GM12878 (cell line): ENCODE results near the gene DUT. TPM values are rescaled to one million over a fixed set of nuclear protein-coding genes. Genes with fewer than 3 reads are reported as not detected.

Experiments used
- ATAC-seq: fragments of 200-7000 bp; cut with Tn5 transposase; 3 replicates; pipeline ENCODE4 v1.9.1; 2020; ENCODE audit warnings: mild to moderate bottlenecking, moderate library complexity
- BruUV-seq: library from RNA; stranded (reverse); fragments of 400-500 nt; replicated peaks from 2 replicates; lab custom pipeline; 2021; lab: Mats Ljungman, UMichigan
- CTCF ChIA-PET: fragments of 300-600 bp; sonication (Branson Sonifier 250); formaldehyde crosslinking; extraction: SDS; loops from one replicate; lab custom pipeline; 2021; ENCODE audit warnings: inconsistent platforms; lab: Yijun Ruan, JAX
- POLR2A ChIA-PET: fragments of 350-600 bp; formaldehyde crosslinking; extraction: SDS; loops from one replicate; lab custom pipeline; 2021; ENCODE audit warnings: inconsistent platforms; lab: Charles Lee
- RAD21 ChIA-PET: fragments of 300-600 bp; sonication (Branson Sonifier 250); formaldehyde crosslinking; loops from one replicate; lab custom pipeline; 2023; ENCODE audit warnings: antibody characterized with exemption; ENCODE audit not compliant: unreplicated experiment; lab: Charles Lee
- SMC1A ChIA-PET: fragments of 300-600 bp; sonication (Branson Sonifier 250); formaldehyde crosslinking; loops from one replicate; lab custom pipeline; 2023; ENCODE audit not compliant: unreplicated experiment, uncharacterized antibody; lab: Charles Lee
- DNase-seq: peaks from one replicate; pipeline ENCODE4 v3.0.0-alpha.2; 2011; ENCODE audit warnings: low read depth, low spot score
- FAIRE-seq: peaks from 3 replicates; lab custom pipeline; 2011; peaks lifted over from hg19 to GRCh38; lab: Jason Lieb, UNC
- H2AFZ ChIP-seq: 2 replicates; pipeline ENCODE4 v1.6.0; 2011; ENCODE audit warnings: low read depth, low read length, control low read depth; ENCODE audit not compliant: control insufficient read depth
- H3K27ac ChIP-seq: 2 replicates; pipeline ENCODE4 v1.5.1; 2011; ENCODE audit warnings: control low read depth; ENCODE audit not compliant: control insufficient read depth, insufficient read depth
- H3K27me3 ChIP-seq, 2 experiments: replicated peaks in 1 of 2; 2 replicates each; pipeline versions ENCODE4 v1.6.0 to v1.6.1; 2011; ENCODE audit warnings: low read length in 1 of 2; ENCODE audit not compliant: control insufficient read depth in 2 of 2, insufficient read depth in 2 of 2
- H3K36me3 ChIP-seq, 2 experiments: 2 replicates each; pipeline ENCODE4 v1.5.1; 2011; ENCODE audit warnings: low read length in 1 of 2; ENCODE audit not compliant: control insufficient read depth in 2 of 2, insufficient read depth in 2 of 2
- H3K4me1 ChIP-seq: 2 replicates; pipeline ENCODE4 v1.6.1; 2011; ENCODE audit warnings: mild to moderate bottlenecking, low read length, moderate library complexity, mixed read lengths; ENCODE audit not compliant: control insufficient read depth, insufficient read depth
- H3K4me2 ChIP-seq: 2 replicates; pipeline ENCODE4 v1.6.0; 2011; ENCODE audit warnings: control low read depth; ENCODE audit not compliant: control insufficient read depth, insufficient read depth
- H3K4me3 ChIP-seq: fragments of 200-600 bp; sonication (generic); 2 replicates; pipeline ENCODE4 v1.5.1; 2016
- H3K79me2 ChIP-seq: 2 replicates; pipeline ENCODE4 v1.6.0; 2011; ENCODE audit warnings: low read length; ENCODE audit not compliant: control insufficient read depth, insufficient read depth
- H3K9ac ChIP-seq: 2 replicates; pipeline ENCODE4 v1.8.0; 2011; ENCODE audit warnings: low read length, control low read depth, mixed read lengths; ENCODE audit not compliant: control insufficient read depth, insufficient read depth
- H3K9me3 ChIP-seq: replicated peaks from 3 replicates; pipeline ENCODE4 v1.5.1; 2011; ENCODE audit warnings: mild to moderate bottlenecking, low read length; ENCODE audit not compliant: control insufficient read depth, insufficient read depth
- H4K20me1 ChIP-seq: 2 replicates; pipeline ENCODE4 v1.6.0; 2011; ENCODE audit not compliant: control insufficient read depth, insufficient read depth
- ATF2 ChIP-seq: IDR thresholded peaks from 2 replicates; pipeline ENCODE4 v1.6.1; 2012; ENCODE audit warnings: low read length, inconsistent platforms
- CHD4 ChIP-seq: fragments of 200-600 bp; sonication (generic); IDR thresholded peaks from 2 replicates; pipeline ENCODE4 v1.6.1; 2016; ENCODE audit warnings: mild to moderate bottlenecking
- ESRRA ChIP-seq: IDR thresholded peaks from 2 replicates; pipeline ENCODE4 v1.6.1; 2012; ENCODE audit warnings: mild to moderate bottlenecking, low read length, improper control_type of control experiment
- FOXK2 ChIP-seq: fragments of 450-650 bp; IDR thresholded peaks from 2 replicates; pipeline ENCODE4 v1.6.1; 2017; ENCODE audit warnings: mild to moderate bottlenecking, moderate library complexity
- NKRF ChIP-seq: fragments of 450-650 bp; conservative IDR thresholded peaks from 2 replicates; pipeline ENCODE4 v1.6.1; 2017; ENCODE audit warnings: mild to moderate bottlenecking, moderate library complexity
- POLR2AphosphoS2 ChIP-seq: IDR thresholded peaks from 2 replicates; pipeline ENCODE4 v1.6.1; 2011; ENCODE audit warnings: low read depth, mild to moderate bottlenecking, low read length, improper control_type of control experiment, moderate library complexity
- POU2F2 ChIP-seq: IDR thresholded peaks from 3 replicates; pipeline ENCODE4 v1.6.1; 2011; ENCODE audit warnings: low read depth, mild to moderate bottlenecking, low read length, borderline replicate concordance
- RAD21 ChIP-seq: IDR thresholded peaks from 2 replicates; pipeline ENCODE4 v1.6.1; 2011; ENCODE audit warnings: mild to moderate bottlenecking, low read depth, low read length, moderate library complexity; ENCODE audit not compliant: insufficient read depth
- SREBF1 ChIP-seq: IDR thresholded peaks from 2 replicates; pipeline ENCODE4 v1.6.1; 2012; ENCODE audit warnings: mild to moderate bottlenecking, low read length
- STAT3 ChIP-seq: IDR thresholded peaks from 2 replicates; pipeline ENCODE4 v1.6.1; 2011; ENCODE audit warnings: low read depth, low read length, improper control_type of control experiment
- SUPT20H ChIP-seq: IDR thresholded peaks from 2 replicates; pipeline ENCODE4 v1.6.1; 2011; ENCODE audit warnings: low read depth, mild to moderate bottlenecking, low read length, moderate library complexity, borderline replicate concordance; ENCODE audit not compliant: control insufficient read depth
- TBL1XR1 ChIP-seq: IDR thresholded peaks from 2 replicates; pipeline ENCODE4 v1.6.1; 2012; ENCODE audit warnings: low read depth, low read length, improper control_type of control experiment
- ZNF274 ChIP-seq: IDR thresholded peaks from one replicate; pipeline ENCODE4 v1.8.0; 2011; ENCODE audit not compliant: insufficient read length, insufficient read depth
- WGBS: methylation state at CpG from one replicate; pipeline ENCODE4 v1.1.6; 2016; ENCODE audit warnings: low lambda C conversion rate; ENCODE audit not compliant: insufficient replicate concordance, insufficient coverage; ENCODE audit errors: missing lambda C conversion rate; 5-methylcytosine and 5-hydroxymethylcytosine counted together
- in situ Hi-C: fragments of 300-500 bp; cut with MboI; formaldehyde crosslinking; loops from 9 replicates; pipeline ENCODE4 v1.14.3; 2018; ENCODE audit warnings: mixed read lengths
- intact Hi-C: fragments of 100-400 bp; cut with micrococcal nuclease; formaldehyde crosslinking; loops from one replicate; pipeline ENCODE4 v1.14.2; 2022; ENCODE audit not compliant: unreplicated experiment
- polyA plus RNA-seq, 11 experiments: library from polyadenylated mRNA; depleted of rRNA in 4 of 11; unstranded in 6 of 11; stranded (reverse) in 5 of 11; fragments of >200 nt; fragmentation: Nextera tagmentation in 4 of 11; fragmentation: Illumina TruSeq in 1 of 11; extraction: Ambion mirVana in 4 of 11; extraction: Trizol in 1 of 11; gene quantifications; 1 replicate in 1 of 11; 2 replicates in 10 of 11; pipeline versions ENCODE4 v1.2.1 to v1.2.3, GENCODE V29; 2011 to 2016; ENCODE audit warnings: inconsistent platforms in 2 of 11, missing spikeins in 2 of 11, low read depth in 1 of 11
- total RNA-seq, 4 experiments: library from RNA; depleted of rRNA in 3 of 4; stranded (reverse); fragments of >200 nt in 3 of 4; fragmentation: Illumina TruSeq in 1 of 4; extraction: Trizol in 1 of 4; gene quantifications; 2 replicates each; pipeline versions ENCODE4 v1.2.1 to v1.2.3, GENCODE V29; 2013 to 2021
- TF ChIP-seq, protein P1 (sequence below): fragments of 450-650 bp; IDR thresholded peaks from 2 replicates; pipeline ENCODE4 v1.6.1; 2017; ENCODE audit warnings: mild to moderate bottlenecking
- TF ChIP-seq, protein P2 (sequence below), 3 experiments: IDR thresholded peaks in 2 of 3; conservative IDR thresholded peaks in 1 of 3; 2 replicates each; pipeline ENCODE4 v1.5.1; 2011; ENCODE audit warnings: low read depth in 3 of 3, low read length in 3 of 3, mild to moderate bottlenecking in 3 of 3, control low read depth in 2 of 3, moderate library complexity in 2 of 3, inconsistent platforms in 1 of 3, mixed read lengths in 1 of 3; ENCODE audit not compliant: control insufficient read depth in 2 of 3, insufficient read depth in 1 of 3; ENCODE audit errors: extremely low read depth in 1 of 3

The DUT gene
- total and polyA plus RNA-seq, 10 of the 15 experiments (the other 5 are each of a cell fraction or from before 2014, with no cell fraction given), result 20.1 to 452 (median 149) TPM

GRCh38 chr15:48285329-48286214 is 45.7 kb upstream of the DUT start:
- FAIRE-seq (peak; percentile 93), DNase-seq (peak; percentile 38), ATAC-seq (peak; percentile 92)
- Histone ChIP-seq H3K9ac (no peak overlapping the region), H3K79me2 (no peaks in the 10 kb centered on the region), H2AFZ (peak overlapping the region; percentile 76), H3K27ac (no peak overlapping the region), H3K36me3 (no peaks in the 10 kb centered on the region), H3K4me2 (no peak overlapping the region; the same call in 1 of the 2 replicates), H3K27me3 (no peaks in the 10 kb centered on the region), H3K9me3 (no peaks in the 10 kb centered on the region), H3K4me1 (no peaks in the 10 kb centered on the region), H3K4me3 (no peak overlapping the region), H4K20me1 (no peaks in the 10 kb centered on the region)
- ChIA-PET SMC1A (interaction anchor here (1.0 to 3.4 kb wide), 13 partner anchors 9 to 1090 kb away, joined by 3 to 9 read pairs (median 3); no protein-coding TSS in a partner anchor), RAD21 (interaction anchor here (0.7 to 2.9 kb wide), 7 partner anchors 48 to 1090 kb away, joined by 3 to 21 read pairs (median 4); no protein-coding TSS in a partner anchor), POLR2A (no interaction called here), CTCF (interaction anchor here (0.6 to 8.8 kb wide), 33 partner anchors 9 to 1108 kb away, joined by 3 to 78 read pairs (median 4); partner anchors contain the start of gene MYEF2)
- intact Hi-C loops, result loop anchor here (5.0 kb wide), 1 partner anchor 1088 kb away; no protein-coding TSS in a partner anchor
- no TSS peak for BruUV-seq
- in situ Hi-C loops, result loop anchor here (10.0 kb wide), 1 partner anchor 1091 kb away; no protein-coding TSS in a partner anchor
- 22% methylated on average over 14 of the region's 14 CpGs for WGBS
- TF ChIP-seq ZNF274 (no peak), SUPT20H (no peak), STAT3 (no peak), ESRRA (no peak), SREBF1 (no peak), ATF2 (no peak), POU2F2 (no peak), RAD21 (peak; percentile 57), POLR2AphosphoS2 (no peak), TBL1XR1 (no peak), NKRF (no peak), CHD4 (no peak), FOXK2 (no peak)
- TF ChIP-seq, protein P1, sequence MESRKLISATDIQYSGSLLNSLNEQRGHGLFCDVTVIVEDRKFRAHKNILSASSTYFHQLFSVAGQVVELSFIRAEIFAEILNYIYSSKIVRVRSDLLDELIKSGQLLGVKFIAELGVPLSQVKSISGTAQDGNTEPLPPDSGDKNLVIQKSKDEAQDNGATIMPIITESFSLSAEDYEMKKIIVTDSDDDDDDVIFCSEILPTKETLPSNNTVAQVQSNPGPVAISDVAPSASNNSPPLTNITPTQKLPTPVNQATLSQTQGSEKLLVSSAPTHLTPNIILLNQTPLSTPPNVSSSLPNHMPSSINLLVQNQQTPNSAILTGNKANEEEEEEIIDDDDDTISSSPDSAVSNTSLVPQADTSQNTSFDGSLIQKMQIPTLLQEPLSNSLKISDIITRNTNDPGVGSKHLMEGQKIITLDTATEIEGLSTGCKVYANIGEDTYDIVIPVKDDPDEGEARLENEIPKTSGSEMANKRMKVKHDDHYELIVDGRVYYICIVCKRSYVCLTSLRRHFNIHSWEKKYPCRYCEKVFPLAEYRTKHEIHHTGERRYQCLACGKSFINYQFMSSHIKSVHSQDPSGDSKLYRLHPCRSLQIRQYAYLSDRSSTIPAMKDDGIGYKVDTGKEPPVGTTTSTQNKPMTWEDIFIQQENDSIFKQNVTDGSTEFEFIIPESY, result no peak
- TF ChIP-seq, protein P2, sequence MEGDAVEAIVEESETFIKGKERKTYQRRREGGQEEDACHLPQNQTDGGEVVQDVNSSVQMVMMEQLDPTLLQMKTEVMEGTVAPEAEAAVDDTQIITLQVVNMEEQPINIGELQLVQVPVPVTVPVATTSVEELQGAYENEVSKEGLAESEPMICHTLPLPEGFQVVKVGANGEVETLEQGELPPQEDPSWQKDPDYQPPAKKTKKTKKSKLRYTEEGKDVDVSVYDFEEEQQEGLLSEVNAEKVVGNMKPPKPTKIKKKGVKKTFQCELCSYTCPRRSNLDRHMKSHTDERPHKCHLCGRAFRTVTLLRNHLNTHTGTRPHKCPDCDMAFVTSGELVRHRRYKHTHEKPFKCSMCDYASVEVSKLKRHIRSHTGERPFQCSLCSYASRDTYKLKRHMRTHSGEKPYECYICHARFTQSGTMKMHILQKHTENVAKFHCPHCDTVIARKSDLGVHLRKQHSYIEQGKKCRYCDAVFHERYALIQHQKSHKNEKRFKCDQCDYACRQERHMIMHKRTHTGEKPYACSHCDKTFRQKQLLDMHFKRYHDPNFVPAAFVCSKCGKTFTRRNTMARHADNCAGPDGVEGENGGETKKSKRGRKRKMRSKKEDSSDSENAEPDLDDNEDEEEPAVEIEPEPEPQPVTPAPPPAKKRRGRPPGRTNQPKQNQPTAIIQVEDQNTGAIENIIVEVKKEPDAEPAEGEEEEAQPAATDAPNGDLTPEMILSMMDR (IDR thresholded peaks at IDR 0.05 in 2 of 3, conservative IDR thresholded peaks at IDR 0.05 in 1 of 3; ENCODE audit: control insufficient read depth in 2 of 3, extremely low read depth in 1 of 3, insufficient read depth in 1 of 3, low read depth in 3 of 3, low read length in 3 of 3), result peak; percentile 59 to 75 (median 73); a peak in 5 of 6 replicates
